DOHH2 (cell line): ENCODE results near the gene PCDHGA4.
"Not testable (repeated sequence)": the region's sequence is repeated elsewhere in the genome, so short reads cannot be mapped to it uniquely, and the experiment has no call there.

ENCODE experiments used
- H3F3A ChIP-seq: fragments of 200-600 bp; sonication (generic), shearing (Covaris generic); 2 replicates; pipeline ENCODE4 v1.6.0; 2016; ENCODE audit warnings: antibody characterized with exemption, mild to moderate bottlenecking; ENCODE audit not compliant: control insufficient read depth, insufficient read depth
- H3K27ac ChIP-seq: fragments of 200-600 bp; sonication (generic); 2 replicates; pipeline ENCODE4 v1.5.1; 2014; ENCODE audit warnings: low read depth, mild to moderate bottlenecking, low read length, moderate library complexity
- H3K27me3 ChIP-seq: fragments of 200-600 bp; sonication (generic); 2 replicates; pipeline ENCODE4 v1.6.1; 2014; ENCODE audit warnings: mild to moderate bottlenecking, low read length, mixed read lengths; ENCODE audit not compliant: control insufficient read depth
- H3K36me3 ChIP-seq: fragments of 200-600 bp; sonication (generic); 2 replicates; pipeline ENCODE4 v1.6.1; 2014; ENCODE audit warnings: mild to moderate bottlenecking, low read length, moderate library complexity, mixed read lengths; ENCODE audit not compliant: control insufficient read depth
- H3K4me1 ChIP-seq: fragments of 200-600 bp; sonication (generic); 2 replicates; pipeline ENCODE4 v1.6.1; 2014; ENCODE audit warnings: mild to moderate bottlenecking, low read length, mixed read lengths; ENCODE audit not compliant: control insufficient read depth
- H3K4me2 ChIP-seq: fragments of 200-600 bp; sonication (generic); 2 replicates; pipeline ENCODE4 v1.6.0; 2014; ENCODE audit warnings: mild to moderate bottlenecking, low read length, moderate library complexity
- H3K4me3 ChIP-seq: fragments of 200-600 bp; sonication (generic); 2 replicates; pipeline ENCODE4 v1.5.1; 2014; ENCODE audit warnings: mild to moderate bottlenecking, low read length, mixed read lengths
- H3K79me2 ChIP-seq: fragments of 200-600 bp; sonication (generic); 2 replicates; pipeline ENCODE4 v1.6.1; 2014; ENCODE audit warnings: mild to moderate bottlenecking, low read length, mixed read lengths; ENCODE audit not compliant: control insufficient read depth
- H3K9me2 ChIP-seq: fragments of 200-600 bp; sonication (generic); replicated peaks from 2 replicates; pipeline ENCODE4 v1.6.1; 2014; ENCODE audit warnings: mild to moderate bottlenecking, low read length, mixed read lengths; ENCODE audit not compliant: control insufficient read depth
- H3K9me3 ChIP-seq: fragments of 200-600 bp; sonication (generic); 2 replicates; pipeline ENCODE4 v1.6.1; 2014; ENCODE audit warnings: antibody characterized with exemption, low read length, mixed read lengths; ENCODE audit not compliant: control insufficient read depth, insufficient read depth
- H4K20me1 ChIP-seq: fragments of 200-600 bp; sonication (generic); 2 replicates; pipeline ENCODE4 v1.6.0; 2014; ENCODE audit warnings: low read depth, mild to moderate bottlenecking, antibody characterized with exemption, low read length, moderate library complexity; ENCODE audit not compliant: control insufficient read depth, insufficient read depth
- CTCF ChIP-seq: fragments of 200-600 bp; sonication (generic); IDR thresholded peaks from one replicate; pipeline ENCODE4 v1.5.1; 2014; ENCODE audit warnings: antibody characterized with exemption, mild to moderate bottlenecking, low read depth, low read length; ENCODE audit not compliant: poor library complexity, severe bottlenecking
- EZH2phosphoT487 ChIP-seq: fragments of 200-600 bp; sonication (generic); IDR thresholded peaks from 2 replicates; pipeline ENCODE4 v1.6.1; 2017; ENCODE audit warnings: borderline replicate concordance, mild to moderate bottlenecking, antibody characterized with exemption, low read length, moderate library complexity, mixed read lengths

The PCDHGA4 gene

GRCh38 chr5:141354900-141355469 lies at the start of gene PCDHGA4:
Gene PCDHGA4, plus strand, starts transcription at chr5:141355021. Its CDS starts 87 bp downstream, at chr5:141355108.
- no peaks in the 10 kb centered on the region for H3K9me2 ChIP-seq
- TF ChIP-seq CTCF, result peak; percentile 76
- TF ChIP-seq EZH2phosphoT487, result no peak
- H3K27ac ChIP-seq, result no peak within 1 kb of the TSS
- 0 out of 2 replicates have a peak, but pooled peaks cover 3% of the 10 kb centered on the region for H3F3A ChIP-seq
- H3K79me2 ChIP-seq, result no peaks in the 10 kb centered on the region
- no peaks in the 10 kb centered on the region for H4K20me1 ChIP-seq
- H3K4me3 ChIP-seq, result no peak within 1 kb of the TSS; the same call in 1 of the 2 replicates
- H3K4me2 ChIP-seq, result peak within 1 kb of the TSS; percentile 48
- H3K27me3 ChIP-seq, result no peaks in the 10 kb centered on the region
- H3K36me3 ChIP-seq, result no peaks in the 10 kb centered on the region
- H3K4me1 ChIP-seq, result peaks cover 15% of the 10 kb centered on the region
- H3K9me3 ChIP-seq, result peaks cover 10% of the 10 kb centered on the region; the same call in 1 of the 2 replicates

GRCh38 chr5:141306630-141307029 lies 48.2 kb upstream of the PCDHGA4 start:
- no peak for TF ChIP-seq EZH2phosphoT487
- no peak for TF ChIP-seq CTCF
- Histone ChIP-seq H3K4me1 (no peaks in the 10 kb centered on the region), H4K20me1 (no peaks in the 10 kb centered on the region), H3K9me3 (peaks cover 22% of the 10 kb centered on the region; the same call in 1 of the 2 replicates), H3K27ac (no peak overlapping the region), H3F3A (no peaks in the 10 kb centered on the region), H3K9me2 (no peaks in the 10 kb centered on the region), H3K4me3 (no peak overlapping the region), H3K36me3 (peaks cover 3% of the 10 kb centered on the region; the same call in 1 of the 2 replicates), H3K4me2 (no peak overlapping the region), H3K79me2 (peaks cover 16% of the 10 kb centered on the region), H3K27me3 (no peaks in the 10 kb centered on the region)

- H3K4me1 ChIP-seq, result peaks cover 6% of the 10 kb centered on the region
- H3K9me3 ChIP-seq, result peaks cover 37% of the 10 kb centered on the region
- peaks cover 76% of the 10 kb centered on the region for H3K79me2 ChIP-seq
Measured at GRCh38 chr5:141313711-141314110, 41.1 kb upstream of the PCDHGA4 start.

GRCh38 chr5:141316963-141317362 lies 37.9 kb upstream of the PCDHGA4 start:
- Histone ChIP-seq H3K36me3 (peaks cover 72% of the 10 kb centered on the region), H3K79me2 (peaks cover 83% of the 10 kb centered on the region), H3K9me3 (peaks cover 51% of the 10 kb centered on the region), H3K4me1 (peaks cover 27% of the 10 kb centered on the region)
- H4K20me1 ChIP-seq, H3K27ac ChIP-seq, H3K9me2 ChIP-seq, H3K4me2 ChIP-seq, H3F3A ChIP-seq, H3K4me3 ChIP-seq, H3K27me3 ChIP-seq: not testable (repeated sequence)

More at GRCh38 chr5:141313711-141314110, 41.1 kb upstream of the PCDHGA4 start:
- Histone ChIP-seq H3K9me2 (no peaks in the 10 kb centered on the region), H4K20me1 (no peaks in the 10 kb centered on the region), H3K27ac (no peak overlapping the region), H3K36me3 (peaks cover 60% of the 10 kb centered on the region), H3F3A (no peaks in the 10 kb centered on the region), H3K4me2 (no peak overlapping the region), H3K4me3 (no peak overlapping the region), H3K27me3 (no peaks in the 10 kb centered on the region)
- TF ChIP-seq CTCF (no peak), EZH2phosphoT487 (no peak)
